PFSK-1 (cell line): ENCODE measurements around the gene ARL6IP5.

Source experiments
- FOXP2 ChIP-seq: optimal IDR thresholded peaks from 2 replicates; pipeline ENCODE3; 2011; ENCODE audit warnings: borderline replicate concordance, control low read depth, inconsistent platforms; ENCODE audit not compliant: insufficient read depth; ENCODE audit errors: extremely low read length, extremely low read depth
- POLR2AphosphoS5 ChIP-seq: IDR thresholded peaks from 2 replicates; pipeline ENCODE4 v1.6.1; 2012; ENCODE audit warnings: low read depth, mild to moderate bottlenecking, control low read depth, low read length, moderate library complexity
- SIN3A ChIP-seq: IDR thresholded peaks from 2 replicates; pipeline ENCODE4 v1.6.1; 2012; ENCODE audit warnings: mild to moderate bottlenecking, low read length, moderate library complexity, borderline replicate concordance; ENCODE audit not compliant: insufficient read depth
- TAF1 ChIP-seq: IDR thresholded peaks from 2 replicates; pipeline ENCODE4 v1.6.1; 2012; ENCODE audit warnings: low read length, control low read depth, borderline replicate concordance; ENCODE audit not compliant: insufficient read depth
- TF ChIP-seq, protein P1 (sequence below), 2 experiments: IDR thresholded peaks; 2 replicates each; pipeline versions ENCODE4 v1.6.1 to v1.8.0; 2011 to 2012; ENCODE audit warnings: low read depth in 2 of 2, low read length in 2 of 2, control low read depth in 1 of 2, inconsistent platforms in 1 of 2, mild to moderate bottlenecking in 1 of 2, moderate library complexity in 1 of 2; ENCODE audit not compliant: insufficient read depth in 1 of 2

The ARL6IP5 gene

DNA sequence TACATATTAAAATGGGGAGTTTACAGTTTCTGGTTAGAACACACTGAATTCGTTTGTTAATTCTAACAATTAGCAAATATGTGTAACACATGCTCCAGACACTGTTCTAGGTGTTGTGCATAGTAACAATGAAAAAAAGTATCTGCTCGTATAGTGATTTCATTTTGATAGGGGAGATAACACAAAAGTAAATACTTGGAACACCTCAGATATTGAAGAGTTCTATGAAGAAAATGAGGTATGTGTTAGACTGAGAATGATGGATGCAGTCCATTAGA lies 25.9 kb upstream of the ARL6IP5 start:
- no peak for TF ChIP-seq POLR2AphosphoS5
- TF ChIP-seq TAF1: no peak
- TF ChIP-seq, protein P1, sequence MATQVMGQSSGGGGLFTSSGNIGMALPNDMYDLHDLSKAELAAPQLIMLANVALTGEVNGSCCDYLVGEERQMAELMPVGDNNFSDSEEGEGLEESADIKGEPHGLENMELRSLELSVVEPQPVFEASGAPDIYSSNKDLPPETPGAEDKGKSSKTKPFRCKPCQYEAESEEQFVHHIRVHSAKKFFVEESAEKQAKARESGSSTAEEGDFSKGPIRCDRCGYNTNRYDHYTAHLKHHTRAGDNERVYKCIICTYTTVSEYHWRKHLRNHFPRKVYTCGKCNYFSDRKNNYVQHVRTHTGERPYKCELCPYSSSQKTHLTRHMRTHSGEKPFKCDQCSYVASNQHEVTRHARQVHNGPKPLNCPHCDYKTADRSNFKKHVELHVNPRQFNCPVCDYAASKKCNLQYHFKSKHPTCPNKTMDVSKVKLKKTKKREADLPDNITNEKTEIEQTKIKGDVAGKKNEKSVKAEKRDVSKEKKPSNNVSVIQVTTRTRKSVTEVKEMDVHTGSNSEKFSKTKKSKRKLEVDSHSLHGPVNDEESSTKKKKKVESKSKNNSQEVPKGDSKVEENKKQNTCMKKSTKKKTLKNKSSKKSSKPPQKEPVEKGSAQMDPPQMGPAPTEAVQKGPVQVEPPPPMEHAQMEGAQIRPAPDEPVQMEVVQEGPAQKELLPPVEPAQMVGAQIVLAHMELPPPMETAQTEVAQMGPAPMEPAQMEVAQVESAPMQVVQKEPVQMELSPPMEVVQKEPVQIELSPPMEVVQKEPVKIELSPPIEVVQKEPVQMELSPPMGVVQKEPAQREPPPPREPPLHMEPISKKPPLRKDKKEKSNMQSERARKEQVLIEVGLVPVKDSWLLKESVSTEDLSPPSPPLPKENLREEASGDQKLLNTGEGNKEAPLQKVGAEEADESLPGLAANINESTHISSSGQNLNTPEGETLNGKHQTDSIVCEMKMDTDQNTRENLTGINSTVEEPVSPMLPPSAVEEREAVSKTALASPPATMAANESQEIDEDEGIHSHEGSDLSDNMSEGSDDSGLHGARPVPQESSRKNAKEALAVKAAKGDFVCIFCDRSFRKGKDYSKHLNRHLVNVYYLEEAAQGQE (IDR thresholded peaks at IDR 0.05; ENCODE audit: insufficient read depth in 1 of 2, low read depth in 2 of 2, low read length in 2 of 2): no peak
- TF ChIP-seq SIN3A: no peak
- no peak for TF ChIP-seq FOXP2

DNA sequence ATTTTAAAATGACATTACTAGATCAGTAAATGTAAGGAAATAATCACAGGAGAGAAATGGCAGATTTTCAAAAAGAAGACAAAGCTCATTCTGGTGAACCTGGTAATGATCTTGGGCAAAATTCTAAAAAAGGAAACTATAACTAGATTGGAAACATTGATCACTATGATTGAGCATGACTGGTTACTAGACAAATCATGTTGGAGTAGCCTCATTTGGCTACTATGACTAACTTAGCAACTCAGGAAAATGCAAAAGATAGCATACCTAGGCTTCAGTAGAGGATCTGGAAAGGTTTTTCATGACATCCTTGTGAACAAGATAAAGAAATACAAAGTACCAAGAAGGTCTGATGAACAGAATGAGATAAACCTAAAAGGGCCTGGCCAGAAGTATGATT lies 25.0 kb upstream of the ARL6IP5 start:
- no peak for TF ChIP-seq SIN3A
- no peak for TF ChIP-seq TAF1
- no peak for TF ChIP-seq FOXP2
- TF ChIP-seq, protein P1 (IDR thresholded peaks at IDR 0.05; ENCODE audit: insufficient read depth in 1 of 2, low read depth in 2 of 2, low read length in 2 of 2): no peak
- no peak for TF ChIP-seq POLR2AphosphoS5

- TF ChIP-seq POLR2AphosphoS5: no peak
- no peak for TF ChIP-seq FOXP2
- TF ChIP-seq SIN3A: no peak
- TF ChIP-seq TAF1: no peak
- TF ChIP-seq, protein P1 (IDR thresholded peaks at IDR 0.05; ENCODE audit: insufficient read depth in 1 of 2, low read depth in 2 of 2, low read length in 2 of 2): no peak
Measured at GRCh38 chr3:69063636-69064035, 21.1 kb upstream of the ARL6IP5 start.

GRCh38 chr3:69065318-69065964 lies 19.3 kb upstream of the ARL6IP5 start:
- no peak for TF ChIP-seq TAF1
- no peak for TF ChIP-seq FOXP2

GRCh38 chr3:69066121-69066520 lies 18.6 kb upstream of the ARL6IP5 start:
- TF ChIP-seq POLR2AphosphoS5 (no peak), TAF1 (no peak), SIN3A (no peak), FOXP2 (no peak)

GRCh38 chr3:69072928-69073327 lies 11.8 kb upstream of the ARL6IP5 start:
- TF ChIP-seq TAF1 (no peak), SIN3A (no peak), FOXP2 (no peak), POLR2AphosphoS5 (no peak)
- TF ChIP-seq, protein P1 (IDR thresholded peaks at IDR 0.05; ENCODE audit: insufficient read depth in 1 of 2, low read depth in 2 of 2, low read length in 2 of 2): no peak
